Measurements from ENCODE around the gene APOD.

The APOD gene

GRCh38 chr3:195524171-195524896 is 59.4 kb downstream of the APOD start:
- no peak for DNase-seq (ENCODE audit: low read depth)

DNA sequence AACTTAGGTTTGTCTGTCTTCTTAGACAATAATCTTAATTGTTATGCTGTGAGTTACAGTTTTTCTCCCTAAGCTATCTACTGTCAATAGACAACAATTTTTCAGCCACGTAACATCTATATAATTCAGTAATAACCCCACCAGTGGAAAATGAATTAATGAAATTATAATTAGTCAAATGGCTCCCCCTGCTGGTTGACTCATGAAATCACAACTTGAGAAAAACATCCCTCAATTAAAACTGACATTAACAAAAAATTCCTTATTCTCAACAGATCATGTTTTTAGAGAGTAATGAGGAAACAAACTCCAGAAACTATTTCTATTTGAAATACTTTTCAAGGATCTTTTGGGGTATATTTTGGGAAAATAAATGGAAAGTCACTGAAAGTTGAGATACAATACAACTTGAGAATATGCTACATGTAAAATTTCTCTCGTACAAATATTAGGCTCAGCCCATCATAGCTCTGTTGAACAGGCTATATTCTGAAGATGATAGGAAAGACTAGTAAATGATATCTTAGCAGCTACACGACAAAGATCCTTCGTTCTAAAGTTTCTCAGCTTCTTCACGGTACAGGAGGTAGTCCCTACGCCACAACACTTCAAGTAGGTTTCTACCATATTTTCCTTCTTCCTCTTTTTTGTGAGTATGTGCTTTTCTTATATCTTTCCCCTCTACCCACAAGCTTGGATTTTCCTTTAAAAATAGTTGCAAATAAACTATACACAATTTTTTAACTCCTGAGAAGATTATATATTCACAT is 61.3 kb downstream of the APOD start:
- DNase-seq (ENCODE audit: low read depth): no peak

Data from T-helper 22 cell (primary cell).